ENCODE results near the gene PDZD4. TPM values are rescaled to one million over a fixed set of nuclear protein-coding genes. Genes with fewer than 3 reads are reported as not detected.

The PDZD4 gene
- total RNA-seq, 1 donor from 2014 or later: 0.39 TPM

DNA sequence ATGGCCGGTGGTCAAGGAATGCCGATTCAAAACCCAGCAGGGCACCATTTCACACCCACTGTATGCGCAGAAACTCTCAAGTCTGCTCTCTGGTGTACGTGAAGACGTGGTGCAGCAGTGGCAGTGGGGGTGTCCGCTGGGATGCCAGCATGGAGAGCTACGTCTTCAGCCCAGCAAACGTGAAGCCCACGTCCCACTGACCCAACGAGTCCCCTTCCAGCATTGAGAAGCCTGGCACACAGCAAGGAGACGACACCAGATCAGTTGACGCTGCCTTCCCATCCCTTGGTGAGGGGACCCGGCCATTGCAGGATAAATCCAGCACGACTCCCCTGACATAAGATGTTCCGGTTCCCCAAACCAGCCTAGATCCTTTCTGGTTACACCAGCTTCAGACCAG lies 68.5 kb downstream of the PDZD4 start:
- intact Hi-C loops (cut with micrococcal nuclease): no loop called here

DNA sequence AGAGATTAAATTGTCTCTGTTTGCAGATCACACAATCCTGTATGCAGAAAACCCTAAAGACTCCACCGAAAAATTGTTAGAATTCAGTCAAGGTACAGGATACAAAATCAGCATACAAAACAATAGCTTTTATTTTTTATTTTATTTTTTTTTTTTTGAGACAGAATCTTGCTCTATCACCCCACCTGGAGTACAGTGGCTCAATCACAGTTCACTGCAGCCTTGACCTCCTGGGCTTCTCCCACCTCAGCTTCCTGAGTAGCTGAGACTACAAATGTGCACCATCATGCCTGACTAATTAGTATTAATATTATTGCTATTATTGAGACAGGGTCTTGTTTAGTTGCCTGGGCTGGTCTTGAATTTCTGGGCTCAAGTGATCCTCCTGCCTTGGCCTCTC lies 75.2 kb downstream of the PDZD4 start:
- intact Hi-C loops (cut with micrococcal nuclease): no loop called here

Other genes starting within 250 kb of the PDZD4 start
- 22.7 and 23.3 TPM in 2 replicates for gene CCNQ, start 231.4 kb downstream of the PDZD4 start, total RNA-seq
- gene DUSP9, start 183.3 kb downstream of the PDZD4 start, total RNA-seq: not detected in 2 replicates
- not detected in 2 replicates for gene PNCK, start 156.7 kb downstream of the PDZD4 start, total RNA-seq
- gene SLC6A8, start 142.6 kb downstream of the PDZD4 start, total RNA-seq: 2.3 and 3.1 TPM in 2 replicates
- 168 and 173 TPM in 2 replicates for gene BCAP31, start 106.2 kb downstream of the PDZD4 start, total RNA-seq
- gene ABCD1, start 105.7 kb downstream of the PDZD4 start, total RNA-seq: 17.8 and 19.3 TPM in 2 replicates
- gene PLXNB3, start 66.3 kb downstream of the PDZD4 start, total RNA-seq: 0.34 and 0.80 TPM in 2 replicates
- not detected in 2 replicates for gene SRPK3, start 49.5 kb downstream of the PDZD4 start, total RNA-seq
- gene IDH3G, start 36.2 kb downstream of the PDZD4 start, total RNA-seq: 72.0 and 74.2 TPM in 2 replicates
- 286 and 299 TPM in 2 replicates for gene SSR4, start 35.9 kb downstream of the PDZD4 start, total RNA-seq
- gene L1CAM, start 55.6 kb upstream of the PDZD4 start, total RNA-seq: 8.0 and 9.7 TPM in 2 replicates
- not detected in 2 replicates for gene AVPR2, start 74.1 kb upstream of the PDZD4 start, total RNA-seq
- gene ARHGAP4, start 95.7 kb upstream of the PDZD4 start, total RNA-seq: 281 and 285 TPM in 2 replicates
- 87.4 and 88.4 TPM in 2 replicates for gene NAA10, start 104.5 kb upstream of the PDZD4 start, total RNA-seq
- gene RENBP, start 114.1 kb upstream of the PDZD4 start, total RNA-seq: 24.8 and 30.3 TPM in 2 replicates
- gene HCFC1, start 141.3 kb upstream of the PDZD4 start, total RNA-seq: 107 and 111 TPM in 2 replicates
- gene TMEM187, start 142.2 kb upstream of the PDZD4 start, total RNA-seq: 5.2 and 5.8 TPM in 2 replicates
- gene IRAK1, start 189.4 kb upstream of the PDZD4 start, total RNA-seq: 131 and 144 TPM in 2 replicates